ENCODE data around the gene KMT2C.
"Not testable (repeated sequence)": the region's sequence is repeated elsewhere in the genome, so short reads cannot be mapped to it uniquely, and the experiment has no call there.

DNA sequence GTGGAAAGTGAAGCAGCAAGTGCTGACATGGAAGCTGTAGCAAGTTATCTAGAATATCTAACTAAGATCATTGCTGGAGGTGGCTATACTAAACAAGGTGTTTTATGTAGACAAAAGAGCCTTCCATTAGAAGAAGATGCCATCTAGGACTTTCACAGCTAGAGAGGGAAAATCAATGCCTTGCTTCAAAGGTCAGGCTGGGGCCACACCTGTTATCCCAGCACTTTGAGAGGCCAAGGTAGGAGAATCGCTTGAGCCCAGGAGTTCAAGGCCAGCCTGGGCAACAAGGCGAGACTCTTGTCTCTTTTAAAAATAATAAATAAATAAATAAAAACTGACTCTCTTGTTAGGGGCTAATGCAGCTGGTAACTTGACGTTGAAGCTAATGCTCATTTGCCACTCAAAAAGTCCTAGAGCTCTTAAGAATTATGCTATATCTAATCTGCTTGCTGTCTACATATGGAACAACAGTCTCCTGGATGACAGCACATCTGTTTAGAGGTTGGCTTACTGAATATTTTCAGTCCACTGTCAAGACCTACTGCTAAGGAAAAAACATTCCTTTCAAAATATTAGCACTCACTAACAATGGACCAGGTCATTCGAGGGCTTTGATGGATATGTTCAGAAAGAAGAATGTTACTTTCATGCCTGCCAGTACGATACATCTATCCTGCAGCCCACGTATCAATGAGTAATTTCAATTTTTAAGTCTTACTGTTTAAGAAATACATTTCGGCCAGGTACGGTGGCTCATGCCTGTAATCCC, 58.9 kb downstream of the KMT2C start:
- TF ChIP-seq SIN3A (conservative IDR thresholded peaks at IDR 0.05 in 1 of 2, IDR thresholded peaks at IDR 0.05 in 1 of 2; ENCODE audit: low read depth in 1 of 2, low read length in 2 of 2); NANOG (IDR thresholded peaks at IDR 0.05; ENCODE audit: insufficient read depth, low read depth, low read length, poor library complexity, severe bottlenecking); GABPA (IDR thresholded peaks at IDR 0.05; ENCODE audit: borderline replicate concordance, insufficient read depth, low read length); EP300 (IDR thresholded peaks at IDR 0.05; ENCODE audit: borderline replicate concordance in 1 of 2, low read depth in 2 of 2, low read length in 2 of 2); EZH2 (IDR thresholded peaks at IDR 0.05; ENCODE audit: low read depth, low read length, severe bottlenecking); BRCA1 (IDR thresholded peaks at IDR 0.05; ENCODE audit: low read depth, low read length); POLR2A (IDR thresholded peaks at IDR 0.05; ENCODE audit: control extremely low read depth in 1 of 2, low read depth in 2 of 2, low read length in 2 of 2); RAD21 (IDR thresholded peaks at IDR 0.05 in 1 of 2, conservative IDR thresholded peaks at IDR 0.05 in 1 of 2; ENCODE audit: low read depth in 2 of 2, low read length in 2 of 2); SIX5 (IDR thresholded peaks at IDR 0.05; ENCODE audit: low read depth, low read length); EGR1 (IDR thresholded peaks at IDR 0.05; ENCODE audit: borderline replicate concordance, low read depth, low read length); JUND (IDR thresholded peaks at IDR 0.05; ENCODE audit: low read length); YY1 (IDR thresholded peaks at IDR 0.05; ENCODE audit: low read depth, low read length): not testable (repeated sequence)
- TF ChIP-seq, protein P1, sequence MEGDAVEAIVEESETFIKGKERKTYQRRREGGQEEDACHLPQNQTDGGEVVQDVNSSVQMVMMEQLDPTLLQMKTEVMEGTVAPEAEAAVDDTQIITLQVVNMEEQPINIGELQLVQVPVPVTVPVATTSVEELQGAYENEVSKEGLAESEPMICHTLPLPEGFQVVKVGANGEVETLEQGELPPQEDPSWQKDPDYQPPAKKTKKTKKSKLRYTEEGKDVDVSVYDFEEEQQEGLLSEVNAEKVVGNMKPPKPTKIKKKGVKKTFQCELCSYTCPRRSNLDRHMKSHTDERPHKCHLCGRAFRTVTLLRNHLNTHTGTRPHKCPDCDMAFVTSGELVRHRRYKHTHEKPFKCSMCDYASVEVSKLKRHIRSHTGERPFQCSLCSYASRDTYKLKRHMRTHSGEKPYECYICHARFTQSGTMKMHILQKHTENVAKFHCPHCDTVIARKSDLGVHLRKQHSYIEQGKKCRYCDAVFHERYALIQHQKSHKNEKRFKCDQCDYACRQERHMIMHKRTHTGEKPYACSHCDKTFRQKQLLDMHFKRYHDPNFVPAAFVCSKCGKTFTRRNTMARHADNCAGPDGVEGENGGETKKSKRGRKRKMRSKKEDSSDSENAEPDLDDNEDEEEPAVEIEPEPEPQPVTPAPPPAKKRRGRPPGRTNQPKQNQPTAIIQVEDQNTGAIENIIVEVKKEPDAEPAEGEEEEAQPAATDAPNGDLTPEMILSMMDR (IDR thresholded peaks at IDR 0.05; ENCODE audit: control extremely low read depth in 1 of 3, insufficient read depth in 1 of 3, low read depth in 1 of 3, low read length in 3 of 3) = not testable (repeated sequence)

Measured in H1 (cell line).